ENCODE measurements around the gene ANKS1B.

The ANKS1B gene

GRCh38 chr12:99772274-99772673 is 212.5 kb downstream of the ANKS1B start:
- Histone ChIP-seq H3K27ac (no peak overlapping the region), H2AFZ (ENCODE audit: low read depth) (no peak overlapping the region), H3K9ac (no peak overlapping the region), H3K27me3 (ENCODE audit: insufficient read depth, low read depth) (no peaks in the 10 kb centered on the region), H3K79me2 (ENCODE audit: insufficient read depth, low read depth) (no peaks in the 10 kb centered on the region), H3K36me3 (ENCODE audit: insufficient read depth) (no peaks in the 10 kb centered on the region), H3K4me2 (no peak overlapping the region), H3K4me3 (IDR thresholded peaks at IDR 0.05; ENCODE audit: insufficient read depth, low read depth, low read length) (no peak overlapping the region), H3K4me1 (ENCODE audit: low read depth, poor library complexity, severe bottlenecking) (no peaks in the 10 kb centered on the region), H4K20me1 (ENCODE audit: insufficient read depth) (no peaks in the 10 kb centered on the region)
- TF ChIP-seq CTCF (conservative IDR thresholded peaks at IDR 0.05; ENCODE audit: low read depth, low read length): no peak

GRCh38 chr12:99771659-99772058 is 213.1 kb downstream of the ANKS1B start:
- Histone ChIP-seq H3K9ac (no peak overlapping the region), H2AFZ (ENCODE audit: low read depth) (no peak overlapping the region), H3K27ac (no peak overlapping the region), H3K4me3 (IDR thresholded peaks at IDR 0.05; ENCODE audit: insufficient read depth, low read depth, low read length) (no peak overlapping the region), H4K20me1 (ENCODE audit: insufficient read depth) (no peaks in the 10 kb centered on the region), H3K79me2 (ENCODE audit: insufficient read depth, low read depth) (no peaks in the 10 kb centered on the region), H3K4me1 (ENCODE audit: low read depth, poor library complexity, severe bottlenecking) (no peaks in the 10 kb centered on the region), H3K27me3 (ENCODE audit: insufficient read depth, low read depth) (no peaks in the 10 kb centered on the region), H3K4me2 (no peak overlapping the region), H3K36me3 (ENCODE audit: insufficient read depth) (no peaks in the 10 kb centered on the region)
- no peak for TF ChIP-seq CTCF (conservative IDR thresholded peaks at IDR 0.05; ENCODE audit: low read depth, low read length)

GRCh38 chr12:99769396-99769980 is 215.2 kb downstream of the ANKS1B start:
- no peak for TF ChIP-seq CTCF (conservative IDR thresholded peaks at IDR 0.05; ENCODE audit: low read depth, low read length)
- Histone ChIP-seq H3K36me3 (ENCODE audit: insufficient read depth) (no peaks in the 10 kb centered on the region), H2AFZ (ENCODE audit: low read depth) (no peak overlapping the region), H3K27ac (no peak overlapping the region), H3K4me1 (ENCODE audit: low read depth, poor library complexity, severe bottlenecking) (no peaks in the 10 kb centered on the region), H3K27me3 (ENCODE audit: insufficient read depth, low read depth) (no peaks in the 10 kb centered on the region), H3K4me3 (IDR thresholded peaks at IDR 0.05; ENCODE audit: insufficient read depth, low read depth, low read length) (no peak overlapping the region), H3K9ac (no peak overlapping the region), H3K4me2 (no peak overlapping the region), H4K20me1 (ENCODE audit: insufficient read depth) (no peaks in the 10 kb centered on the region), H3K79me2 (ENCODE audit: insufficient read depth, low read depth) (no peaks in the 10 kb centered on the region)

GRCh38 chr12:99768758-99769157 is 216.0 kb downstream of the ANKS1B start:
- Histone ChIP-seq H3K27ac (no peak overlapping the region), H3K4me2 (no peak overlapping the region), H3K27me3 (ENCODE audit: insufficient read depth, low read depth) (no peaks in the 10 kb centered on the region), H4K20me1 (ENCODE audit: insufficient read depth) (no peaks in the 10 kb centered on the region), H2AFZ (ENCODE audit: low read depth) (no peak overlapping the region), H3K79me2 (ENCODE audit: insufficient read depth, low read depth) (no peaks in the 10 kb centered on the region), H3K4me1 (ENCODE audit: low read depth, poor library complexity, severe bottlenecking) (no peaks in the 10 kb centered on the region), H3K36me3 (ENCODE audit: insufficient read depth) (no peaks in the 10 kb centered on the region), H3K4me3 (IDR thresholded peaks at IDR 0.05; ENCODE audit: insufficient read depth, low read depth, low read length) (no peak overlapping the region), H3K9ac (no peak overlapping the region)
- no peak for TF ChIP-seq CTCF (conservative IDR thresholded peaks at IDR 0.05; ENCODE audit: low read depth, low read length)
